GM23338 (cell line): ENCODE results near the gene NPAT. TPM values are rescaled to one million over a fixed set of nuclear protein-coding genes. Genes with fewer than 3 reads are reported as not detected.

Experiments
- ATAC-seq: fragments of 200-7000 bp; cut with Tn5 transposase; 3 replicates; pipeline ENCODE4 v1.9.1; 2020
- DNase-seq: peaks from one replicate; pipeline ENCODE4 v3.0.0-alpha.2; 2015; ENCODE audit warnings: low spot score
- H2AFZ ChIP-seq: fragments of 200-600 bp; sonication (generic); 2 replicates; pipeline ENCODE4 v1.8.0; 2016; ENCODE audit warnings: antibody characterized with exemption, mild to moderate bottlenecking, moderate library complexity
- H3F3A ChIP-seq: fragments of 200-600 bp; sonication (generic); replicated peaks from 2 replicates; pipeline ENCODE4 v1.8.0; 2017; ENCODE audit warnings: antibody characterized with exemption, mixed run types, low read depth
- H3K27ac ChIP-seq: fragments of 200-600 bp; sonication (generic); 2 replicates; pipeline ENCODE4 v1.6.1; 2016; ENCODE audit warnings: low read depth
- H3K27me3 ChIP-seq: fragments of 200-600 bp; sonication (generic); 2 replicates; pipeline ENCODE4 v1.8.0; 2016; ENCODE audit warnings: mild to moderate bottlenecking, mixed run types, moderate library complexity; ENCODE audit not compliant: insufficient read depth
- H3K36me3 ChIP-seq: fragments of 200-600 bp; sonication (generic); 2 replicates; pipeline ENCODE4 v1.8.0; 2016; ENCODE audit warnings: mild to moderate bottlenecking; ENCODE audit not compliant: insufficient read depth
- H3K4me1 ChIP-seq: fragments of 200-600 bp; sonication (generic); 2 replicates; pipeline ENCODE4 v1.8.0; 2016; ENCODE audit warnings: mild to moderate bottlenecking, moderate library complexity; ENCODE audit not compliant: insufficient read depth
- H3K4me2 ChIP-seq: fragments of 200-600 bp; sonication (generic); 2 replicates; pipeline ENCODE4 v1.7.1; 2017; ENCODE audit warnings: mixed run types
- H3K4me3 ChIP-seq: fragments of 200-600 bp; sonication (generic); 2 replicates; pipeline ENCODE4 v1.6.1; 2016; ENCODE audit warnings: mixed run types
- H3K79me2 ChIP-seq: fragments of 200-600 bp; sonication (generic); replicated peaks from 2 replicates; pipeline ENCODE4 v1.8.0; 2017; ENCODE audit warnings: mild to moderate bottlenecking; ENCODE audit not compliant: insufficient read depth
- H3K9me2 ChIP-seq: fragments of 200-600 bp; sonication (generic); 2 replicates; pipeline ENCODE4 v1.8.0; 2017; ENCODE audit not compliant: insufficient read depth
- H4K20me1 ChIP-seq: fragments of 200-600 bp; sonication (generic); replicated peaks from 2 replicates; pipeline ENCODE4 v1.8.0; 2017; ENCODE audit warnings: mild to moderate bottlenecking; ENCODE audit not compliant: insufficient read depth
- H3K27ac Mint-ChIP-seq: 2 replicates; pipeline ENCODE4 v1.8.0; 2020; ENCODE audit warnings: inconsistent platforms, mild to moderate bottlenecking, moderate library complexity, mixed read lengths
- H3K27me3 Mint-ChIP-seq: 3 replicates; pipeline ENCODE4 v1.8.0; 2022; ENCODE audit warnings: low read depth, mild to moderate bottlenecking, moderate library complexity, mixed read lengths, inconsistent platforms; ENCODE audit not compliant: insufficient read depth, poor library complexity
- H3K36me3 Mint-ChIP-seq: 3 replicates; pipeline ENCODE4 v1.8.0; 2021; ENCODE audit warnings: low read depth, mild to moderate bottlenecking, inconsistent platforms, moderate library complexity, mixed read lengths
- H3K4me1 Mint-ChIP-seq: 3 replicates; pipeline ENCODE4 v1.8.0; 2020; ENCODE audit warnings: mild to moderate bottlenecking, inconsistent platforms, mixed read lengths
- H3K4me3 Mint-ChIP-seq: 3 replicates; pipeline ENCODE4 v1.8.0; 2021; ENCODE audit warnings: moderate library complexity, mild to moderate bottlenecking, inconsistent platforms, mixed read lengths
- H3K9me3 Mint-ChIP-seq: 3 replicates; pipeline ENCODE4 v1.8.0; 2020; ENCODE audit warnings: moderate library complexity, mild to moderate bottlenecking, inconsistent platforms, mixed read lengths
- CREB1 ChIP-seq: fragments of 250-450 bp; sonication (Bioruptor Pico); IDR thresholded peaks from 2 replicates; pipeline ENCODE4 v1.5.0; 2020; ENCODE audit warnings: low read depth, mild to moderate bottlenecking, moderate library complexity
- CTCF ChIP-seq, 2 experiments: fragments of 200-600 bp in 1 of 2; sonication (generic) in 1 of 2; conservative IDR thresholded peaks; 2 replicates each; pipeline versions ENCODE4 v1.5.1 to v1.6.1; 2016 to 2017; ENCODE audit warnings: antibody characterized with exemption in 2 of 2, low read depth in 2 of 2, mild to moderate bottlenecking in 2 of 2, moderate library complexity in 1 of 2
- ETS1 ChIP-seq: IDR thresholded peaks from 2 replicates; pipeline ENCODE4 v1.6.1; 2016; ENCODE audit warnings: antibody characterized with exemption
- EZH2 ChIP-seq: fragments of 200-600 bp; sonication (generic); IDR thresholded peaks from one replicate; pipeline ENCODE4 v1.8.0; 2017; ENCODE audit warnings: antibody characterized with exemption, mild to moderate bottlenecking, low read depth; ENCODE audit not compliant: unreplicated experiment
- EZH2phosphoT487 ChIP-seq: fragments of 200-600 bp; sonication (generic); IDR thresholded peaks from one replicate; pipeline ENCODE4 v1.8.1; 2018; ENCODE audit warnings: antibody characterized with exemption; ENCODE audit not compliant: unreplicated experiment
- JUNB ChIP-seq: IDR thresholded peaks from one replicate; pipeline ENCODE4 v1.6.1; 2016; ENCODE audit warnings: antibody characterized with exemption; ENCODE audit not compliant: unreplicated experiment
- NANOG ChIP-seq: IDR thresholded peaks from 2 replicates; pipeline ENCODE4 v1.6.1; 2016; ENCODE audit warnings: antibody characterized with exemption, borderline replicate concordance
- POLR2AphosphoS5 ChIP-seq: IDR thresholded peaks from 2 replicates; pipeline ENCODE4 v1.6.1; 2016; ENCODE audit warnings: antibody characterized with exemption, low read depth
- REST ChIP-seq: IDR thresholded peaks from one replicate; pipeline ENCODE4 v1.6.1; 2018; ENCODE audit warnings: antibody characterized with exemption; ENCODE audit not compliant: unreplicated experiment
- STAT1 ChIP-seq: IDR thresholded peaks from one replicate; pipeline ENCODE4 v1.6.1; 2016; ENCODE audit warnings: antibody characterized with exemption; ENCODE audit not compliant: unreplicated experiment
- ZNF114 ChIP-seq: fragments of 250-450 bp; sonication (Bioruptor Pico); IDR thresholded peaks from 2 replicates; pipeline ENCODE4 v1.5.0; 2020; ENCODE audit warnings: mild to moderate bottlenecking, moderate library complexity
- ZNF331 ChIP-seq: fragments of 250-450 bp; sonication (Bioruptor Pico); IDR thresholded peaks from 2 replicates; pipeline ENCODE4 v1.5.0; 2020; ENCODE audit warnings: low read depth, mild to moderate bottlenecking, moderate library complexity
- ZNF462 ChIP-seq: fragments of 250-450 bp; sonication (Bioruptor Pico); IDR thresholded peaks from 2 replicates; pipeline ENCODE4 v1.5.0; 2020; ENCODE audit warnings: mild to moderate bottlenecking, moderate library complexity
- polyA plus RNA-seq: library from polyadenylated mRNA; unstranded; fragments of >200 nt; fragmentation: Nextera tagmentation; extraction: Ambion mirVana; gene quantifications from 2 replicates; pipeline ENCODE4 v1.2.1, GENCODE V29; 2016
- total RNA-seq: library from RNA; depleted of rRNA; stranded (reverse); fragments of >200 nt; shearing (Covaris generic); gene quantifications from 2 replicates; pipeline ENCODE4 v1.2.3, GENCODE V29; 2014

Gene NPAT
- total and polyA plus RNA-seq, 2 experiments from 2014 or later, result 24.2 to 25.1 TPM

DNA sequence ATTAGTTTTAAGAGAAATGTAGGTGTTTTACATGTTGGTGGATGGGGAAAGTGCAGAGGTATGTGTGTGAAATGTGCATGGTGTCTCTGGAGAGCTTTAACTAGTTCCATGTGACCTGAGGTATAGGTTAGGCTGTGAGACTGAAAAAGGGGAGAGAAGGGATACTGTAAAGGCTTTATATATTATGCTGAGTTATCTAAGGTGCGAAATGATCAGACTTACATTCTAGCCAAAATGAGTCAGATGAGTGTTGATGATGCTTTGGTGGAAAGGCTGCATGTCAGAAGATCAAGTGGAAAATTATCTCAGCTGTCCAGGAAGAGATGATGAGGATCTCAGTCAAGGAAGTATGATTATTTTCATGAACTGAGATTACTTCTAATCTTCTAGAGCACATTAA lies 85.2 kb downstream of the NPAT start:
- H3K27me3 ChIP-seq, result no peaks in the 10 kb centered on the region
- no peaks in the 10 kb centered on the region for H3K79me2 ChIP-seq
- H3K36me3 Mint-ChIP-seq, result peaks cover 15% of the 10 kb centered on the region
- no peak overlapping the region for H3K27ac ChIP-seq
- no peak overlapping the region for H3K4me3 Mint-ChIP-seq
- no peaks in the 10 kb centered on the region for H3K4me1 ChIP-seq
- 0 out of 2 replicates have a peak, but pooled peaks cover 2% of the 10 kb centered on the region for H3F3A ChIP-seq
- ATAC-seq, result no peak
- H3K9me2 ChIP-seq, result no peaks in the 10 kb centered on the region
- H3K36me3 ChIP-seq, result 0 out of 2 replicates have a peak, but pooled peaks cover 4% of the 10 kb centered on the region
- H3K4me1 Mint-ChIP-seq, result no peaks in the 10 kb centered on the region
- no peak overlapping the region for H2AFZ ChIP-seq
- H3K9me3 Mint-ChIP-seq, result no peaks in the 10 kb centered on the region
- no peaks in the 10 kb centered on the region for H4K20me1 ChIP-seq
- no peak overlapping the region for H3K4me3 ChIP-seq
- DNase-seq, result no peak
- TF ChIP-seq STAT1, result no peak
- TF ChIP-seq ETS1, result no peak
- no peak for TF ChIP-seq CTCF (conservative IDR thresholded peaks at IDR 0.05; ENCODE audit: low read depth in 2 of 2)
- no peak for TF ChIP-seq POLR2AphosphoS5
- no peak for TF ChIP-seq JUNB
- TF ChIP-seq ZNF114 (CRISPR knock-in tag), result no peak
- TF ChIP-seq NANOG, result no peak
- no peak for TF ChIP-seq CREB1 (CRISPR knock-in tag)
- TF ChIP-seq ZNF462 (CRISPR knock-in tag), result no peak
- no peak for TF ChIP-seq EZH2phosphoT487
- no peak for TF ChIP-seq EZH2
- no peak for TF ChIP-seq ZNF331 (CRISPR knock-in tag)
- no peak for TF ChIP-seq REST
- H3K27me3 Mint-ChIP-seq, result peaks cover 2% of the 10 kb centered on the region
- H3K4me2 ChIP-seq, result no peak overlapping the region
- H3K27ac Mint-ChIP-seq, result no peak overlapping the region
